NCI-H345 treated with DMSO at 0.1 percent for 48 hours (cell line): ENCODE data around the gene RHOC.

Experiments
- DNase-seq: peaks from one replicate; lab custom pipeline; 2025; ENCODE audit not compliant: unreplicated experiment; lab: John Stamatoyannopoulos, UW

Gene RHOC

GRCh38 chr1:112718691-112719418, 11.9 kb upstream of the RHOC start:
- DNase-seq = peak; percentile 43

- no peak for DNase-seq
These were observed 10.4 kb upstream of the RHOC start for GRCh38 chr1:112717263-112717873.

GRCh38 chr1:112716133-112716720, 9.3 kb upstream of the RHOC start:
- DNase-seq = peak; percentile 77

GRCh38 chr1:112715264-112716053, 8.5 kb upstream of the RHOC start, which contains the start of gene PPM1J:
Gene PPM1J (minus strand): TSS chr1:112715332. CDS start chr1:112715301, 31 bp downstream.
- peak; percentile 57 for DNase-seq

- no peak for DNase-seq
These were observed 7.7 kb upstream of the RHOC start for GRCh38 chr1:112714313-112715263.

GRCh38 chr1:112713466-112714312, 6.8 kb upstream of the RHOC start:
- no peak for DNase-seq

GRCh38 chr1:112712701-112713128, 5.8 kb upstream of the RHOC start:
- DNase-seq = no peak

- DNase-seq = no peak
These were observed 5.3 kb upstream of the RHOC start for GRCh38 chr1:112712191-112712590.

GRCh38 chr1:112711670-112712069, 4.7 kb upstream of the RHOC start:
- no peak for DNase-seq

- no peak for DNase-seq
These were observed 4.1 kb upstream of the RHOC start for GRCh38 chr1:112711041-112711440.

GRCh38 chr1:112710586-112710985, 3.7 kb upstream of the RHOC start:
- no peak for DNase-seq

GRCh38 chr1:112710159-112710558, 3.2 kb upstream of the RHOC start:
- DNase-seq = no peak

GRCh38 chr1:112708489-112708888, 1.6 kb upstream of the RHOC start:
- no peak for DNase-seq

- no peak for DNase-seq
These were observed 1.1 kb upstream of the RHOC start for GRCh38 chr1:112708002-112708448.

- peak; percentile 65 for DNase-seq
These were observed 484 bp upstream of the RHOC start for GRCh38 chr1:112707221-112708001.

- DNase-seq = no peak
These were observed 1.8 kb downstream of the RHOC start for GRCh38 chr1:112704934-112705627.

GRCh38 chr1:112704391-112704933, 2.5 kb downstream of the RHOC start:
- DNase-seq = no peak

- DNase-seq = no peak
These were observed 3.2 kb downstream of the RHOC start for GRCh38 chr1:112703706-112704105.
